DMS114 treated with DMSO at 0.1 percent for 48 hours (cell line): ENCODE results near the gene HOXA13.
A peak's percentile ranks its signal among the peaks of the same experiment; 100 is the strongest.

ENCODE experiments used
- DNase-seq: peaks from one replicate; lab custom pipeline; 2025; ENCODE audit not compliant: unreplicated experiment; lab: John Stamatoyannopoulos, UW

The HOXA13 gene

GRCh38 chr7:27160546-27161213, 39.2 kb downstream of the HOXA13 start:
- DNase-seq = peak; percentile 75

DNA sequence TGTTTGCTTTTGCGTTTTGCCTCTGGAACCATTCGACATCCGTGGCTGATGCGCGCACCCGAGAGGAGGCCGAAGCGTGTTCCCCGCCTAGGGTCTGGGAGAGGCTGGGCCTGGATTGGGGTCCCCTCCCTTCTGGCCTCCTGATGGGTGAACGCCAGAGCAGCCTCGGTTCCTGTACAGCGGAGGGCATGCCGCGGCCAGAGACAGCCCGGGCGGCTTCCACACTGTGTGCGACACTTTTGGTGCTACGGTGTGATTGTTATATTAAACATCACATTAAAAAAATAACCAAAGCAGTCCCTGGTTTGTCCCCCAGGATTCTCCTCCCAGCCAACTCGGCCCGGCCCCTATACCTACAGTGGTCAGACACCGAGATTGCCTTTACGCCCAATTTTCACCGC, 39.7 kb downstream of the HOXA13 start:
- no peak for DNase-seq

DNA sequence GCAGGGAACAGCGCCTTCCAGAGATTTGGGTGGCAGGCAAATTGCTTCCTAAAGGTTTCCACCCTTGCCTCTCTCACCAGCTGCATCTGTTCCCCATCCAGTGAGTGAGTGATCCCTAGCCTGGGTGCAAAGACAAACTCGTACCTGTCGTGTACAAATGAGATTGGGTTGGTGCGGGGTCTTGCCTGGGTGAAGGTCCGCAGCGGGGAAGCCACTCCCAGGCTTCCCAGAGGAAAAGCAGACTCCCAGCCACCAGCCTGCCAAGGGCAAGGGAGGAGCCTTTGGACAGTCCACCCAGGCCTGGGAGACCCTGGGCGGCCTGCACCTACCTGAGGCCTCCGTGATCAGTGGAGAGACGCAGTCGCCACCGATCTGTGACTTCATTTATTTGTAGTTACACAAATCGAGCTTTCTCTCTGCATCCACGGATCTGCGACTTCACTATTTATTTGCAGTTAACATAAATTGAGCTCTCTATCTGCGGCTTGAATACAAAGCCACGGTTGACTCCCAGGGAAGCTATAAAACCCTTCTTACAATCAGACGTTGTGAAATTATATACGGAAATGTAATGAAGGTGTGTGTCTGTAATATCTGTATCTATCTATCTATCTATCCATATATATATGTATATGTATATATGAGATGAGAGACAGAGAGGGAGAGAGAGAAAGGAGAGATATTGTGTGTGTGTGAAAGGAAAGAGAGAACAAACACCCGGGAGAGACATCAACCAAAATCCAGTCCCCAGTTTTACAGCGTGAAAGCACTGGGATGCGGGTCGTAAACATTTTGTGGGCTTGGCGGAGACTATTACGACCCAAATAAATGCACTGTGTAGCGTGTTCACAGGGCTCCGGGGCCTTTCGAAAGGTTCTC, 40.4 kb downstream of the HOXA13 start:
- DNase-seq = no peak

- DNase-seq = no peak
These were observed 41.2 kb downstream of the HOXA13 start for GRCh38 chr7:27158436-27159265.

GRCh38 chr7:27157702-27158431, 42.0 kb downstream of the HOXA13 start:
- no peak for DNase-seq

DNA sequence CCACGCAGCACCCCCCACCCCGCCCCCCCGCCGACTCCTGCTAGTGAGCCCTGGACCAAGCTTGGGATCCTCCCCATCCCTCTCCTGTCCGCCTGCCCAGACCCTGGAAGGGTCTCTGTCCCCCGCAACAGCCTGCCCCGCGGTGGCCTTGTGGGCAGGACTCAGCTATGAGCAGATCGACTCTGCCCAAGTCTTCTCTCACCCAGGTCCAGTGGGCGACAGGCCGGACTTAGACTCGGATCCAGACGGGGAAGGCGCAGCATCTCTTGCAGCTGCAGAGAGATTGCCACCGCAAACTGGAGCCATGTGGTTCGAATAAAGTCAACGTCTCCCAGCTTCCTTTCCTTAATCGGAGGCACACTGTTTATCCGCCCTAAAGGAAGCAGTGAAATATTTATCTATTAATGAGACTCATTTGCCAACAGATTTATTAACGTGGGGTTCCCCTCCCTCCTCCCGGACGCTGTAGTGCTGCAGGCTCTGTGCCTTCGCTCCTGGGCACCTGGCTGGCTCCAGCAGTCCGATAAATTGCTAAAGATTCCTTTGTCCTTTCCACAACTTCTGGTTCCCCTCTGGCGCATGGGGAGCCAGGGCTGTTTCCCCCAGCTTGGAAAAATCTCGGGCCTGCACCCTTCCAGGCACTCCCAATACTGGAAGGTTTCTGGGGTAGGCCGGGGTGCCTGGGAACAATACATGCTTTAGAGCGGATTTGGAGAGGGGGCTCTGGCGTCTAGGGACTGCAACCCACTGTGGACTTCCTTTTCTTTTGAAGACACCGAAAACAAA, 42.8 kb downstream of the HOXA13 start:
- no peak for DNase-seq

DNA sequence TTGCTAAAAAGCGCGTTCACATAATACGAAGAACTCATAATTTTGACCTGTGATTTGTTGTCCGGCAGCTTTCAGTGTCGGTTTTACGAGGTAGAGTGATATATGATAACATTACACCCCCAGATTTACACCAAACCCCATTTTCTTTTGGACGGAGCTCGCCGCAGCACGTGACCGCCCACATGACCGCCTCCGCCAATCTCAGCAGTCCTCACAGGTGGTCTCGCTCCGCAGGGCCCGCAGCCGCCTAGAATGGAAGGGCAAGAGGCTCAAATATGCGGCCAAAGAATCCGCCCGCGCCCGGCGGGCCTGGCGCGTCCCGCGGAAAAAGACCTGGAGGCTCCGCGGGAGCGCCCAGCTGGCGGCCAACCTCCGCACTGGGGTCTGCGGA, 43.4 kb downstream of the HOXA13 start, which contains the start of gene HOXA7:
TSS of gene HOXA7 (minus strand) at position 168 of the 391 bp plus-strand sequence. CDS start at position 38, 130 bp downstream.
- DNase-seq = peak; percentile 73

GRCh38 chr7:27155816-27156507, 43.9 kb downstream of the HOXA13 start:
- DNase-seq = no peak

GRCh38 chr7:27154901-27155815, 44.7 kb downstream of the HOXA13 start:
- no peak for DNase-seq

- no peak for DNase-seq
These were observed 45.5 kb downstream of the HOXA13 start for GRCh38 chr7:27154369-27154768.

- DNase-seq = no peak
These were observed 46.4 kb downstream of the HOXA13 start for GRCh38 chr7:27153526-27153925.

GRCh38 chr7:27152816-27153442, 47.0 kb downstream of the HOXA13 start:
- no peak for DNase-seq

DNA sequence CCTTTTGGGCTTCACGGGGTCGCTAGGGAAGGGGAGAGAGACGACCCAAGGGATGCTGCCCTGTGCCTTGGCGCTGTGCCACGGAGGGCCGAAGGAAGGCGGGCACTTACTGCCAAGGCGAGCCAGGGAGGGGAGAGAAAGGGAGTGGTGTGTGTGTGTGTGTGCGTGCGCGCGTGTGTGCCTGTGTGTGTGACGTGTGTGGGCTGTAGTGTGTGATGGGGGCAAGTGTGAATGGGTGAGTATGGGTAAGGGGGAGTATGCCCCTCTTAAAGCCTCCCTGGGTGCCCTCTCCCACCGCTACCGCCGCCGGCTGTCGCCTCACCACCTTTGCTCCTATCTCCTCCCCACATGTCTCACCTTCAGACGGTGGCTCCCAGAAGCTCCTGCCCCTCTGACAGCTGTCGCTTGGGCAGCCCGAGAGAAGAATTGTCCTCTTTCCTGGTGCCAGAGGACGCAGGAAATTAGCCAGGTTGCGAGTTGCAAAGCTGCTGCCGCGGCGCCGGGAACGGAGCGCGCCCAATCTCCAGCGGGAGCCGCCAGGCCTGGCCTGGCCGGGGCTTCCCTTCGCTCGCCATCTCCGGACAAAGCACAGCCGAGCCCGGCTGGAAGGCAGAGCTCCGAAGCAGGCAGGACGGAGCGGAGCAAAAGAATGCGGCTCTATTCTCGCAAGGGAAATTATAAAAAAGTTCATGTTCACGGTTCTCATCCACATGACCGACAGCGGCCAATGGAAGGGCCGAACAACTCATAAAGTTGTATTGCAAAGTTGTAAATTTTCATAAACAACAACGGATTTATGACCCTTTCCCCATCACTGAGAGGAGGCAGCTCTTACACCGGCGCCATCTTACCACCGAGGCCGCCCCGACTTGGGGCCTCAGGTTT, 47.7 kb downstream of the HOXA13 start, which contains the start of gene HOXA3:
TSS of gene HOXA3 (minus strand) at position 653 of the 885 bp plus-strand sequence. CDS start 41,943 bp downstream, outside the sequence.
- DNase-seq = no peak

DNA sequence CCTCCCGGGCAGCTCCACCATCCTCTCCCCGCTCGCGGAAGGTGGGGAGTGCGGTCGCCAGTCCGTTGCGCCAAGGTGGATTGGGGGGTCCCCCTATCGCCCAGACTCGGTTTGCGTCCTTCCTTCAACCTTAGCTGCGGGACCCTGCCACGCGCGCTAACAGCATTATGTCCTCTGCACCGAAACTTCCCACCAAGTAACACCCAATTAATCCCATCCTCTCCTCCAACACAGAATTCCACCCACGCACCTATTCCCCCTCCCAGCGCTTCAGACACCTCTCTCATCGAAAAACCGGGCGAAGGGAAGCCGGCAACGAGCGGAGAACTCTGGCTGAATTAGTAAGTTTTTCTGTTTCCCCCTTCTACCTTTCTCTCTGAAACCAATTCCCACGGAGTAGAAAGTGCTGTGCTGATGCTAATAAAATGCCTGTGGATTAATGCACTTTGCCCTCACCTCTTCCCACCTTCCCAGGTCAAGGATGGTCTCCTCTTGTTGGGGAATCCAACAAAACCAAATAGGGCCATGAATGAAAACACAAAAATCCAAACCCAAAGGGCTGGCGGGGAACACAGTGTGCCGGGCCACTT, 48.5 kb downstream of the HOXA13 start:
- DNase-seq = no peak

DNA sequence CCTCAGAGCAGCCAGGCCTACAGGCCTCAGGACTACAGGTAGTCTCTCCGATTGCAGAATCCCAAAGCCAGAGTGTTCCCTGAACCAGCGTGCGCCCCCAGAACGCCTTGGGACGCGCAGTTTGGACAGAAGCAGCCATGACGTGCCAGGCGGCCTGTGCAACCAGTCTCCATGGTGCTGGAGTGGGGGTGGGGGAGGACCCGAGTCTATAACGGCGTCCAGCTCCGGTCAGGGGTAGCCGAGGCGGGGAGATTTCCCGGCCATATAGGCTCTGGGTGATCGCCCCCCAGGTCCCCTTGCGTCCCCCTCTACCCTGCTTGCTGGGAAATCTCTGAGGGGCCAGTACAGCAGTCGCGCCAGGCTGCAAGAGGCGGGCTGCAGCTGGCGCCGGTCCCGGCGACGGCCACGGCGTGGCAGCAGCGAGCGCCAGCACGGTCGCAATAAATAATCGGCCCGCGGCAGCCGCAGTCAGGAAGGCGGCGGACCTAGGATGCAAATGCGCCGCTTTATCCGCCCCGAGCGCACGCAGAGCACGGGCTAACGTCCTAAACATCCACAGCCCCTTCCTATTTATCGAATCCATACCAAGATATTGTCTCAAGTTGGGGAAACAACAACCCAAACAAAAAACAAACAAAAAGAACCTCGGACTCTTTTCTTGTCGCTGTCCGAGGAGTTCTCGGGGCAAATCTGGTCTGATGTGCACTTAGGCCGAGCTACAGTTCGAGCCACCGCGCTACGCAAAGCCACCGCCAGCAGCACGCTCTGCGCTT, 49.1 kb downstream of the HOXA13 start:
- DNase-seq = peak; percentile 63
